Measurements from ENCODE around the gene CLMN. TPM values are rescaled to one million over a fixed set of nuclear protein-coding genes. Genes with fewer than 3 reads are reported as not detected.

The CLMN gene
- total and polyA plus RNA-seq, 9 of the 15 experiments (the other 6 are each of a cell fraction or from before 2014, with no cell fraction given): 0.01 to 0.18 (median 0.07) TPM; not detected in 4

GRCh38 chr14:95292660-95293425, 26.9 kb downstream of the CLMN start (continued):
- TF ChIP-seq CTCFL (IDR thresholded peaks at IDR 0.05; ENCODE audit: borderline replicate concordance, insufficient read depth, low read depth, low read length, poor library complexity, severe bottlenecking) (no peak), KDM4B (IDR thresholded peaks at IDR 0.05; ENCODE audit: borderline replicate concordance in 2 of 2, low read depth in 1 of 2) (no peak)
- TF ChIP-seq, protein P1, sequence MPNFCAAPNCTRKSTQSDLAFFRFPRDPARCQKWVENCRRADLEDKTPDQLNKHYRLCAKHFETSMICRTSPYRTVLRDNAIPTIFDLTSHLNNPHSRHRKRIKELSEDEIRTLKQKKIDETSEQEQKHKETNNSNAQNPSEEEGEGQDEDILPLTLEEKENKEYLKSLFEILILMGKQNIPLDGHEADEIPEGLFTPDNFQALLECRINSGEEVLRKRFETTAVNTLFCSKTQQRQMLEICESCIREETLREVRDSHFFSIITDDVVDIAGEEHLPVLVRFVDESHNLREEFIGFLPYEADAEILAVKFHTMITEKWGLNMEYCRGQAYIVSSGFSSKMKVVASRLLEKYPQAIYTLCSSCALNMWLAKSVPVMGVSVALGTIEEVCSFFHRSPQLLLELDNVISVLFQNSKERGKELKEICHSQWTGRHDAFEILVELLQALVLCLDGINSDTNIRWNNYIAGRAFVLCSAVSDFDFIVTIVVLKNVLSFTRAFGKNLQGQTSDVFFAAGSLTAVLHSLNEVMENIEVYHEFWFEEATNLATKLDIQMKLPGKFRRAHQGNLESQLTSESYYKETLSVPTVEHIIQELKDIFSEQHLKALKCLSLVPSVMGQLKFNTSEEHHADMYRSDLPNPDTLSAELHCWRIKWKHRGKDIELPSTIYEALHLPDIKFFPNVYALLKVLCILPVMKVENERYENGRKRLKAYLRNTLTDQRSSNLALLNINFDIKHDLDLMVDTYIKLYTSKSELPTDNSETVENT (CRISPR knock-in tag; IDR thresholded peaks at IDR 0.05): no peak

Data from K562 (cell line).